H9 (cell line): ENCODE measurements around the gene OXLD1. TPM values are rescaled to one million over a fixed set of nuclear protein-coding genes. Genes with fewer than 3 reads are reported as not detected.

ENCODE experiments used
- DNase-seq: peaks from one replicate; pipeline ENCODE4 v3.0.0-alpha.2; 2017
- H2AFZ ChIP-seq: one replicate; pipeline ENCODE4 v1.6.1; 2013; ENCODE audit warnings: mild to moderate bottlenecking, low read length, control low read depth, moderate library complexity
- H2AK5ac ChIP-seq: 2 replicates; pipeline ENCODE4 v1.6.1; 2013; ENCODE audit warnings: low read length, control low read depth, mixed read lengths; ENCODE audit not compliant: insufficient read length
- H2BK120ac ChIP-seq: one replicate; pipeline ENCODE4 v1.6.1; 2013; ENCODE audit warnings: low read depth, mild to moderate bottlenecking, low read length, control low read depth, inconsistent platforms; ENCODE audit not compliant: poor library complexity, severe bottlenecking
- H2BK12ac ChIP-seq: 2 replicates; pipeline ENCODE4 v1.6.1; 2013; ENCODE audit warnings: low read length, control low read depth, mixed read lengths, low read depth; ENCODE audit not compliant: insufficient read length
- H2BK15ac ChIP-seq: 2 replicates; pipeline ENCODE4 v1.6.1; 2013; ENCODE audit warnings: low read depth, low read length, control low read depth
- H2BK20ac ChIP-seq: one replicate; pipeline ENCODE4 v1.6.1; 2013; ENCODE audit warnings: low read depth, mild to moderate bottlenecking, low read length, control low read depth, inconsistent platforms; ENCODE audit not compliant: poor library complexity, severe bottlenecking
- H2BK5ac ChIP-seq: 2 replicates; pipeline ENCODE4 v1.6.1; 2013; ENCODE audit warnings: low read length, control low read depth, mixed read lengths; ENCODE audit not compliant: insufficient read length
- H3K14ac ChIP-seq: 2 replicates; pipeline ENCODE4 v1.6.1; 2013; ENCODE audit warnings: low read length, control low read depth; ENCODE audit not compliant: insufficient read depth
- H3K18ac ChIP-seq: 2 replicates; pipeline ENCODE4 v1.6.1; 2013; ENCODE audit warnings: low read depth, mild to moderate bottlenecking, mixed read lengths, low read length, control low read depth; ENCODE audit not compliant: insufficient read length
- H3K23ac ChIP-seq: 2 replicates; pipeline ENCODE4 v1.6.1; 2013; ENCODE audit warnings: low read length, control low read depth, mixed read lengths, low read depth; ENCODE audit not compliant: insufficient read length
- H3K23me2 ChIP-seq: 2 replicates; pipeline ENCODE4 v1.6.1; 2013; ENCODE audit warnings: low read depth, mild to moderate bottlenecking, mixed read lengths, low read length, control low read depth; ENCODE audit not compliant: insufficient read length, poor library complexity, severe bottlenecking
- H3K27ac ChIP-seq: 2 replicates; pipeline ENCODE4 v1.5.1; 2013; ENCODE audit warnings: low read length, control low read depth, mixed read lengths, low read depth; ENCODE audit not compliant: insufficient read length
- H3K27me3 ChIP-seq: 2 replicates; pipeline ENCODE4 v1.6.1; 2013; ENCODE audit warnings: low read length, control low read depth, inconsistent platforms; ENCODE audit not compliant: insufficient read depth
- H3K4ac ChIP-seq: 2 replicates; pipeline ENCODE4 v1.6.1; 2013; ENCODE audit warnings: low read depth, mild to moderate bottlenecking, control low read depth, inconsistent platforms, low read length, moderate library complexity
- H3K4me1 ChIP-seq: 2 replicates; pipeline ENCODE4 v1.6.1; 2013; ENCODE audit warnings: low read length, control low read depth, inconsistent platforms; ENCODE audit not compliant: insufficient read depth
- H3K4me2 ChIP-seq: 2 replicates; pipeline ENCODE4 v1.6.1; 2013; ENCODE audit warnings: low read length, control low read depth, mixed read lengths; ENCODE audit not compliant: insufficient read length, insufficient read depth
- H3K56ac ChIP-seq: 2 replicates; pipeline ENCODE4 v1.6.1; 2013; ENCODE audit warnings: low read depth, mild to moderate bottlenecking, mixed read lengths, low read length, control low read depth; ENCODE audit not compliant: insufficient read length
- H3K79me1 ChIP-seq: 2 replicates; pipeline ENCODE4 v1.6.1; 2013; ENCODE audit warnings: low read depth, mild to moderate bottlenecking, moderate library complexity, low read length, control low read depth, inconsistent platforms; ENCODE audit not compliant: insufficient read depth, poor library complexity, severe bottlenecking
- H3K79me2 ChIP-seq: 2 replicates; pipeline ENCODE4 v1.6.1; 2013; ENCODE audit warnings: low read length, control low read depth, inconsistent platforms; ENCODE audit not compliant: insufficient read depth
- H3K9ac ChIP-seq: 2 replicates; pipeline ENCODE4 v1.6.1; 2013; ENCODE audit warnings: low read length, control low read depth, mixed read lengths; ENCODE audit not compliant: insufficient read length; ENCODE audit errors: extremely low read depth
- H3K9me3 ChIP-seq: one replicate; pipeline ENCODE4 v1.6.1; 2013; ENCODE audit warnings: low read depth, low read length, inconsistent platforms; ENCODE audit not compliant: control insufficient read depth
- H3T11ph ChIP-seq: one replicate; pipeline ENCODE4 v1.6.1; 2013; ENCODE audit warnings: mild to moderate bottlenecking, low read length, control low read depth, inconsistent platforms
- H4K20me1 ChIP-seq: one replicate; pipeline ENCODE4 v1.6.1; 2013; ENCODE audit not compliant: control insufficient read depth, insufficient read length, insufficient read depth
- H4K5ac ChIP-seq: 2 replicates; pipeline ENCODE4 v1.6.1; 2013; ENCODE audit warnings: low read depth, mild to moderate bottlenecking, mixed read lengths, low read length, control low read depth; ENCODE audit not compliant: insufficient read length
- H4K8ac ChIP-seq: replicated peaks from 2 replicates; pipeline ENCODE4 v1.6.1; 2013; ENCODE audit warnings: low read length, control low read depth, mixed read lengths, low read depth; ENCODE audit not compliant: insufficient read length
- H4K91ac ChIP-seq: 2 replicates; pipeline ENCODE4 v1.6.1; 2013; ENCODE audit warnings: low read depth, mild to moderate bottlenecking, moderate library complexity, mixed read lengths, low read length, control low read depth; ENCODE audit not compliant: insufficient read length
- H3K27ac Mint-ChIP-seq, 3 experiments: 2 replicates in 2 of 3; 3 replicates in 1 of 3; pipeline ENCODE4 v1.8.0; 2020 to 2021; ENCODE audit warnings: mixed read lengths in 3 of 3, mild to moderate bottlenecking in 1 of 3, moderate library complexity in 1 of 3
- H3K27me3 Mint-ChIP-seq: 2 replicates; pipeline ENCODE4 v1.8.0; 2021; ENCODE audit warnings: low read depth, mild to moderate bottlenecking, moderate library complexity, mixed read lengths
- H3K36me3 Mint-ChIP-seq, 3 experiments: 2 replicates in 2 of 3; 3 replicates in 1 of 3; pipeline ENCODE4 v1.8.0; 2020 to 2021; ENCODE audit warnings: low read depth in 3 of 3, mixed read lengths in 3 of 3; ENCODE audit not compliant: insufficient read depth in 1 of 3
- H3K4me1 Mint-ChIP-seq, 2 experiments: 2 replicates each; pipeline ENCODE4 v1.8.0; 2020; ENCODE audit warnings: mixed read lengths in 2 of 2
- H3K4me3 Mint-ChIP-seq, 2 experiments: 2 replicates in 1 of 2; 3 replicates in 1 of 2; pipeline ENCODE4 v1.8.0; 2020 to 2021; ENCODE audit warnings: mild to moderate bottlenecking in 2 of 2, mixed read lengths in 2 of 2, moderate library complexity in 1 of 2
- H3K9me3 Mint-ChIP-seq, 2 experiments: 2 replicates in 1 of 2; 3 replicates in 1 of 2; pipeline ENCODE4 v1.8.0; 2020; ENCODE audit warnings: mild to moderate bottlenecking in 2 of 2, mixed read lengths in 2 of 2, moderate library complexity in 1 of 2
- WGBS: extraction: QIAGEN DNeasy Blood & Tissue Kit; methylation state at CpG from one replicate; pipeline ENCODE4 v1.1.7; 2013; ENCODE audit warnings: missing lambda C conversion rate, low lambda C conversion rate, mixed read lengths; ENCODE audit not compliant: insufficient read length; ENCODE audit errors: extremely low coverage; 5-methylcytosine and 5-hydroxymethylcytosine counted together
- total RNA-seq: library from RNA; stranded (reverse); gene quantifications from 2 replicates; pipeline ENCODE4 v1.2.1, GENCODE V29; 2021
- TF ChIP-seq, protein P1 (sequence below): fragments of 200-600 bp; sonication (generic); conservative IDR thresholded peaks from 3 replicates; pipeline ENCODE4 v1.8.0; 2021; ENCODE audit warnings: antibody characterized with exemption, mild to moderate bottlenecking

OXLD1 gene
- total RNA-seq, 1 experiment from 2014 or later = 25.0 TPM

DNA sequence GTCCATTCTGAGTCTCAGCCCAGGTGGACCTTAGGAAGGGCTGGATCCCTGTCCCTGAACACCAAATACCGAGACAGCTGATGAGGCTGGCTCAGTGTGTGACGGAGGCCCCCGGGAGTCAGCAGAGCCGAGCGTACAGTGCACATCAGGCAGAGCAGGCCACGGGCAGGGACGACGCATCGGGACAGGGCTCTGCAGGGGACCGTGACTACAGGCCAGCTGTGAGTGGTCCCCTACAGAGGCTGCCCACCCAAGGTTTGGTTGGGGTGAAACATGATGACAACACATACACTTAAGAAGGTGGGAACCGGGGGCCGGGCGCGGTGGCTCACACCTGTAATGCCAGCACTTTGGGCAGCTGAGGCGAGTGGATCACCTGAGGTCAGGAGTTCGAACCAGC, 6.5 kb upstream of the OXLD1 start:
- Mint-ChIP-seq H3K27ac (no peak overlapping the region), H3K9me3 (no peaks in the 10 kb centered on the region), H3K27me3 (no peaks in the 10 kb centered on the region; the same call in 1 of the 2 replicates), H3K4me1 (peaks cover 4 to 6% of the 10 kb centered on the region in 2 experiments), H3K36me3 (peaks cover 36 to 67% (median 63%) of the 10 kb centered on the region in 3 experiments; a peak in 6 of 7 replicates), H3K4me3 (no peak overlapping the region)
- H2BK20ac ChIP-seq = no peak overlapping the region
- H2AFZ ChIP-seq = no peak overlapping the region
- no peak overlapping the region for H3K23ac ChIP-seq
- H4K5ac ChIP-seq = no peak overlapping the region
- no peak overlapping the region for H3T11ph ChIP-seq
- no peak overlapping the region for H2BK12ac ChIP-seq
- H3K4me1 ChIP-seq = no peaks in the 10 kb centered on the region
- no peaks in the 10 kb centered on the region for H3K9me3 ChIP-seq
- H3K4ac ChIP-seq = no peak overlapping the region
- H3K79me1 ChIP-seq = peaks cover 6% of the 10 kb centered on the region
- no peak overlapping the region for H3K27ac ChIP-seq
- no peak overlapping the region for H3K9ac ChIP-seq
- no peak overlapping the region for H2AK5ac ChIP-seq
- TF ChIP-seq, protein P1, sequence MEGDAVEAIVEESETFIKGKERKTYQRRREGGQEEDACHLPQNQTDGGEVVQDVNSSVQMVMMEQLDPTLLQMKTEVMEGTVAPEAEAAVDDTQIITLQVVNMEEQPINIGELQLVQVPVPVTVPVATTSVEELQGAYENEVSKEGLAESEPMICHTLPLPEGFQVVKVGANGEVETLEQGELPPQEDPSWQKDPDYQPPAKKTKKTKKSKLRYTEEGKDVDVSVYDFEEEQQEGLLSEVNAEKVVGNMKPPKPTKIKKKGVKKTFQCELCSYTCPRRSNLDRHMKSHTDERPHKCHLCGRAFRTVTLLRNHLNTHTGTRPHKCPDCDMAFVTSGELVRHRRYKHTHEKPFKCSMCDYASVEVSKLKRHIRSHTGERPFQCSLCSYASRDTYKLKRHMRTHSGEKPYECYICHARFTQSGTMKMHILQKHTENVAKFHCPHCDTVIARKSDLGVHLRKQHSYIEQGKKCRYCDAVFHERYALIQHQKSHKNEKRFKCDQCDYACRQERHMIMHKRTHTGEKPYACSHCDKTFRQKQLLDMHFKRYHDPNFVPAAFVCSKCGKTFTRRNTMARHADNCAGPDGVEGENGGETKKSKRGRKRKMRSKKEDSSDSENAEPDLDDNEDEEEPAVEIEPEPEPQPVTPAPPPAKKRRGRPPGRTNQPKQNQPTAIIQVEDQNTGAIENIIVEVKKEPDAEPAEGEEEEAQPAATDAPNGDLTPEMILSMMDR = no peak
- WGBS = no CpG with 5 or more reads among the region's 16 CpGs
- no peak overlapping the region for H3K56ac ChIP-seq
- no peak overlapping the region for H4K8ac ChIP-seq
- H4K91ac ChIP-seq = no peak overlapping the region
- H4K20me1 ChIP-seq = no peaks in the 10 kb centered on the region
- H3K14ac ChIP-seq = no peak overlapping the region
- H3K79me2 ChIP-seq = peaks cover 4% of the 10 kb centered on the region; the same call in 1 of the 2 replicates
- no peak overlapping the region for H2BK120ac ChIP-seq
- no peak overlapping the region for H3K4me2 ChIP-seq
- no peaks in the 10 kb centered on the region for H3K27me3 ChIP-seq
- H2BK5ac ChIP-seq = no peak overlapping the region
- DNase-seq = no peak
- H2BK15ac ChIP-seq = no peak overlapping the region
- no peak overlapping the region for H3K18ac ChIP-seq
- no peaks in the 10 kb centered on the region for H3K23me2 ChIP-seq
